ENCODE results near the gene OR1S2. TPM values are rescaled to one million over a fixed set of nuclear protein-coding genes. Genes with fewer than 3 reads are reported as not detected.

Gene OR1S2
- total and polyA plus RNA-seq, 2 donors (not counting 1 experiment from before 2014, with no cell fraction given) = not detected

DNA sequence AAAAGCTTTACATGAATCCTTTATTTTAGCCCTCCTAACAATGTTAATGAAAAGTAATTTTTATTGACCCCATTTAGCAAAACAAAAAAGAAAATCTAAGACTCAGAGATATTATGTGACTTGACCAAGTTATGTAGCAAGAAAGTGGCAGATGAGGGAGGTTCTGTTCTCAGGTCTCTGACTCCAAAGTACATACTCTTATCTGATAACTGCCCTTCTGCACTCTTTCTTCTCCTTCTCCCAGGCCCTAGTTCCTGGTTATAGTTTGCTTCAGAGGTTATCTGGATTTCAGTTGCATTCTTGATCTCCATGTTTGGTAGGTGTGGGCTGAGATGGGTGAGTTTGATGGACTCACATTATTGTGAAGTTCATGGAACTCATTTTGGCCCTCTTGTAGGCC, 10.6 kb downstream of the OR1S2 start:
- intact Hi-C loops (cut with micrococcal nuclease) = no loop called here
- Mint-ChIP-seq H3K27me3 (peaks cover 4% of the 10 kb centered on the region), H3K27ac (no peak overlapping the region), H3K4me3 (no peak overlapping the region), H3K4me1 (no peaks in the 10 kb centered on the region), H3K9me3 (ENCODE audit: insufficient read depth) (peaks cover 5% of the 10 kb centered on the region)
- Histone ChIP-seq H3K4me2 (replicated peaks; ENCODE audit: low read depth, low read length, poor library complexity, severe bottlenecking) (no peak overlapping the region), H3K9me3 (ENCODE audit: control extremely low read depth in 1 of 3, control insufficient read depth in 2 of 3, insufficient read depth in 1 of 3, low read length in 2 of 3) (no peaks in the 10 kb centered on the region), H3K27me3 (replicated peaks in 1 of 4; ENCODE audit: control extremely low read depth in 1 of 4, control insufficient read depth in 3 of 4, insufficient read depth in 4 of 4, low read length in 3 of 4) (no peaks in the 10 kb centered on the region), H3K27ac (ENCODE audit: low read length in 2 of 2) (no peak overlapping the region), H2AFZ (ENCODE audit: insufficient read depth, low read depth, low read length, poor library complexity, severe bottlenecking) (no peak overlapping the region), H3K4me3 (ENCODE audit: control extremely low read depth in 1 of 5, extremely low read depth in 1 of 5, insufficient read depth in 1 of 5, low read depth in 2 of 5, low read length in 4 of 5) (no peak overlapping the region), H4K20me1 (ENCODE audit: control insufficient read depth, insufficient read depth, low read length, poor library complexity, severe bottlenecking) (no peaks in the 10 kb centered on the region), H3K4me1 (ENCODE audit: control insufficient read depth in 2 of 2, insufficient read depth in 2 of 2, low read length in 2 of 2) (no peaks in the 10 kb centered on the region), H3K79me2 (ENCODE audit: control insufficient read depth, insufficient read depth, low read length) (no peaks in the 10 kb centered on the region), H3K9ac (ENCODE audit: low read length) (no peak overlapping the region), H3K36me3 (replicated peaks in 1 of 2; ENCODE audit: control extremely low read depth in 1 of 2, control insufficient read depth in 1 of 2, extremely low read depth in 1 of 2, insufficient read depth in 2 of 2, low read length in 1 of 2) (no peaks in the 10 kb centered on the region)
- DNase-seq (no peak), ATAC-seq (ENCODE audit: low read depth) (no peak)
- TF ChIP-seq EZH2 (IDR thresholded peaks at IDR 0.05; ENCODE audit: borderline replicate concordance, insufficient read depth, low read depth, low read length, poor library complexity, severe bottlenecking) = no peak
- TF ChIP-seq, protein P1, sequence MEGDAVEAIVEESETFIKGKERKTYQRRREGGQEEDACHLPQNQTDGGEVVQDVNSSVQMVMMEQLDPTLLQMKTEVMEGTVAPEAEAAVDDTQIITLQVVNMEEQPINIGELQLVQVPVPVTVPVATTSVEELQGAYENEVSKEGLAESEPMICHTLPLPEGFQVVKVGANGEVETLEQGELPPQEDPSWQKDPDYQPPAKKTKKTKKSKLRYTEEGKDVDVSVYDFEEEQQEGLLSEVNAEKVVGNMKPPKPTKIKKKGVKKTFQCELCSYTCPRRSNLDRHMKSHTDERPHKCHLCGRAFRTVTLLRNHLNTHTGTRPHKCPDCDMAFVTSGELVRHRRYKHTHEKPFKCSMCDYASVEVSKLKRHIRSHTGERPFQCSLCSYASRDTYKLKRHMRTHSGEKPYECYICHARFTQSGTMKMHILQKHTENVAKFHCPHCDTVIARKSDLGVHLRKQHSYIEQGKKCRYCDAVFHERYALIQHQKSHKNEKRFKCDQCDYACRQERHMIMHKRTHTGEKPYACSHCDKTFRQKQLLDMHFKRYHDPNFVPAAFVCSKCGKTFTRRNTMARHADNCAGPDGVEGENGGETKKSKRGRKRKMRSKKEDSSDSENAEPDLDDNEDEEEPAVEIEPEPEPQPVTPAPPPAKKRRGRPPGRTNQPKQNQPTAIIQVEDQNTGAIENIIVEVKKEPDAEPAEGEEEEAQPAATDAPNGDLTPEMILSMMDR (IDR thresholded peaks at IDR 0.05) = no peak
- POLR2A ChIA-PET = interaction anchor here (0.6 kb wide), 1 partner anchor 547 kb away, joined by 4 read pairs; no protein-coding TSS in a partner anchor
- CTCF ChIA-PET = no interaction called here

DNA sequence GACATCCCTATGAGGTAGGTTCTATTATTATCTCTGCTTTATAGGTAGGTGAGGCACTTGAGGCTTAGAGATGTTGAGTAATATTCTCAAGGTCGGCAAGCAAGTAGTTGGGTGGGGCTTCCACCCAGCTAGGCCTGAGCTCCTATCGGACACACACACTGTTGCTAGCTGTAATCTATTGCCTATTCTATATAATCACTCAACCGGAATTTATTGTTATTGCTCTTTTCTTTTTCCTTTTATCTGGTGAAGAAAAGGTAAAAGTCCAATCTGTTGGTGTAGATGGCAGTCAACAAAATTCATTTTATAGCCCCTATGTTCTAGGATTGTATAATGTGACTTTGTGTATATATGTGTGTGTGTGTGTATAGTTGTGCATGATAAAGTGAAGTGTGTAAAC, 11.7 kb downstream of the OR1S2 start:
- Histone ChIP-seq H3K36me3 (replicated peaks in 1 of 2; ENCODE audit: control extremely low read depth in 1 of 2, control insufficient read depth in 1 of 2, extremely low read depth in 1 of 2, insufficient read depth in 2 of 2, low read length in 1 of 2) (no peaks in the 10 kb centered on the region), H3K9me3 (ENCODE audit: control extremely low read depth in 1 of 3, control insufficient read depth in 2 of 3, insufficient read depth in 1 of 3, low read length in 2 of 3) (no peaks in the 10 kb centered on the region), H2AFZ (ENCODE audit: insufficient read depth, low read depth, low read length, poor library complexity, severe bottlenecking) (no peak overlapping the region), H3K9ac (ENCODE audit: low read length) (no peak overlapping the region), H3K4me1 (ENCODE audit: control insufficient read depth in 2 of 2, insufficient read depth in 2 of 2, low read length in 2 of 2) (no peaks in the 10 kb centered on the region), H3K79me2 (ENCODE audit: control insufficient read depth, insufficient read depth, low read length) (no peaks in the 10 kb centered on the region), H3K27ac (ENCODE audit: low read length in 2 of 2) (no peak overlapping the region), H4K20me1 (ENCODE audit: control insufficient read depth, insufficient read depth, low read length, poor library complexity, severe bottlenecking) (no peaks in the 10 kb centered on the region), H3K27me3 (replicated peaks in 1 of 4; ENCODE audit: control extremely low read depth in 1 of 4, control insufficient read depth in 3 of 4, insufficient read depth in 4 of 4, low read length in 3 of 4) (no peaks in the 10 kb centered on the region), H3K4me3 (ENCODE audit: control extremely low read depth in 1 of 5, extremely low read depth in 1 of 5, insufficient read depth in 1 of 5, low read depth in 2 of 5, low read length in 4 of 5) (no peak overlapping the region), H3K4me2 (replicated peaks; ENCODE audit: low read depth, low read length, poor library complexity, severe bottlenecking) (no peak overlapping the region)
- no peak overlapping the region for H3K27ac Mint-ChIP-seq
- H3K9me3 Mint-ChIP-seq (ENCODE audit: insufficient read depth) = peaks cover 5% of the 10 kb centered on the region
- H3K4me1 Mint-ChIP-seq = no peaks in the 10 kb centered on the region
- TF ChIP-seq EZH2 (IDR thresholded peaks at IDR 0.05; ENCODE audit: borderline replicate concordance, insufficient read depth, low read depth, low read length, poor library complexity, severe bottlenecking) = no peak
- TF ChIP-seq, protein P1 (IDR thresholded peaks at IDR 0.05) = no peak
- no CpG with 5 or more reads among the region's 3 CpGs for WGBS (ENCODE audit: insufficient coverage)
- H3K27me3 Mint-ChIP-seq = peaks cover 4% of the 10 kb centered on the region
- H3K4me3 Mint-ChIP-seq = no peak overlapping the region
- ChIA-PET POLR2A (no interaction called here), CTCF (no interaction called here)
- intact Hi-C loops (cut with micrococcal nuclease) = no loop called here
- ATAC-seq (ENCODE audit: low read depth) = no peak
- DNase-seq = no peak

Measured in B cell (primary cell).